GM19238 (cell line): Measurements from ENCODE around the gene SDK1.

Source experiments
- DNase-seq: peaks from one replicate; pipeline ENCODE4 v3.0.0; 2011; ENCODE audit warnings: low spot score; ENCODE audit not compliant: insufficient read length

SDK1 gene

GRCh38 chr7:3289996-3290395 is 11.1 kb upstream of the SDK1 start:
- no peak for DNase-seq

GRCh38 chr7:3292694-3293093 is 8.4 kb upstream of the SDK1 start:
- DNase-seq, result no peak

GRCh38 chr7:3294432-3295100 is 6.5 kb upstream of the SDK1 start:
- no peak for DNase-seq

- no peak for DNase-seq
Measured at GRCh38 chr7:3297105-3297819, 3.8 kb upstream of the SDK1 start.

- DNase-seq, result no peak
Measured at GRCh38 chr7:3300221-3300650, 816 bp upstream of the SDK1 start.

GRCh38 chr7:3301449-3301731 is 338 bp downstream of the SDK1 start:
- no peak for DNase-seq

GRCh38 chr7:3301831-3302618 is 973 bp downstream of the SDK1 start:
- no peak for DNase-seq

GRCh38 chr7:3302681-3303320 is 1.7 kb downstream of the SDK1 start:
- no peak for DNase-seq

- no peak for DNase-seq
Measured at GRCh38 chr7:3304131-3304530, 3.1 kb downstream of the SDK1 start.

GRCh38 chr7:3307435-3307834 is 6.4 kb downstream of the SDK1 start:
- no peak for DNase-seq

- DNase-seq, result no peak
Measured at GRCh38 chr7:3309140-3309539, 8.1 kb downstream of the SDK1 start.

GRCh38 chr7:3309956-3310355 is 8.9 kb downstream of the SDK1 start:
- DNase-seq, result no peak

- DNase-seq, result no peak
Measured at GRCh38 chr7:3310884-3311283, 9.8 kb downstream of the SDK1 start.

GRCh38 chr7:3312583-3312982 is 11.5 kb downstream of the SDK1 start:
- DNase-seq, result no peak

GRCh38 chr7:3318874-3319273 is 17.8 kb downstream of the SDK1 start:
- no peak for DNase-seq

GRCh38 chr7:3321206-3321605 is 20.2 kb downstream of the SDK1 start:
- DNase-seq, result no peak

GRCh38 chr7:3321745-3322144 is 20.7 kb downstream of the SDK1 start:
- DNase-seq, result no peak

- DNase-seq, result no peak
Measured at GRCh38 chr7:3326246-3326645, 25.2 kb downstream of the SDK1 start.

GRCh38 chr7:3327099-3327498 is 26.0 kb downstream of the SDK1 start:
- DNase-seq, result no peak

GRCh38 chr7:3327655-3328054 is 26.6 kb downstream of the SDK1 start:
- DNase-seq, result no peak

- DNase-seq, result no peak
Measured at GRCh38 chr7:3332308-3332707, 31.3 kb downstream of the SDK1 start.

- no peak for DNase-seq
Measured at GRCh38 chr7:3333861-3334260, 32.8 kb downstream of the SDK1 start.
